HFF-Myc (cell line): ENCODE data around the gene PARD3.

ENCODE experiments used
- DNase-seq: peaks from one replicate; pipeline ENCODE4 v3.0.0-alpha.2; 2011; ENCODE audit warnings: low read depth; ENCODE audit errors: extremely low read depth
- H3K4me3 ChIP-seq: replicated peaks from 2 replicates; pipeline ENCODE4 v1.5.1; 2011; ENCODE audit warnings: low read depth, mild to moderate bottlenecking, control low read depth, low read length
- TF ChIP-seq, protein P1 (sequence below): IDR thresholded peaks from 2 replicates; pipeline ENCODE4 v1.5.1; 2012; ENCODE audit warnings: mild to moderate bottlenecking, low read depth, low read length, control low read depth; ENCODE audit errors: missing control alignments

Gene PARD3

GRCh38 chr10:34169677-34170076, 645.4 kb downstream of the PARD3 start:
- H3K4me3 ChIP-seq: no peak overlapping the region
- TF ChIP-seq, protein P1, sequence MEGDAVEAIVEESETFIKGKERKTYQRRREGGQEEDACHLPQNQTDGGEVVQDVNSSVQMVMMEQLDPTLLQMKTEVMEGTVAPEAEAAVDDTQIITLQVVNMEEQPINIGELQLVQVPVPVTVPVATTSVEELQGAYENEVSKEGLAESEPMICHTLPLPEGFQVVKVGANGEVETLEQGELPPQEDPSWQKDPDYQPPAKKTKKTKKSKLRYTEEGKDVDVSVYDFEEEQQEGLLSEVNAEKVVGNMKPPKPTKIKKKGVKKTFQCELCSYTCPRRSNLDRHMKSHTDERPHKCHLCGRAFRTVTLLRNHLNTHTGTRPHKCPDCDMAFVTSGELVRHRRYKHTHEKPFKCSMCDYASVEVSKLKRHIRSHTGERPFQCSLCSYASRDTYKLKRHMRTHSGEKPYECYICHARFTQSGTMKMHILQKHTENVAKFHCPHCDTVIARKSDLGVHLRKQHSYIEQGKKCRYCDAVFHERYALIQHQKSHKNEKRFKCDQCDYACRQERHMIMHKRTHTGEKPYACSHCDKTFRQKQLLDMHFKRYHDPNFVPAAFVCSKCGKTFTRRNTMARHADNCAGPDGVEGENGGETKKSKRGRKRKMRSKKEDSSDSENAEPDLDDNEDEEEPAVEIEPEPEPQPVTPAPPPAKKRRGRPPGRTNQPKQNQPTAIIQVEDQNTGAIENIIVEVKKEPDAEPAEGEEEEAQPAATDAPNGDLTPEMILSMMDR: no peak

GRCh38 chr10:34169131-34169530, 646.0 kb downstream of the PARD3 start:
- DNase-seq: no peak
- TF ChIP-seq, protein P1: no peak
- H3K4me3 ChIP-seq: no peak overlapping the region

More at GRCh38 chr10:34169677-34170076, 645.4 kb downstream of the PARD3 start:
- DNase-seq: no peak

DNA sequence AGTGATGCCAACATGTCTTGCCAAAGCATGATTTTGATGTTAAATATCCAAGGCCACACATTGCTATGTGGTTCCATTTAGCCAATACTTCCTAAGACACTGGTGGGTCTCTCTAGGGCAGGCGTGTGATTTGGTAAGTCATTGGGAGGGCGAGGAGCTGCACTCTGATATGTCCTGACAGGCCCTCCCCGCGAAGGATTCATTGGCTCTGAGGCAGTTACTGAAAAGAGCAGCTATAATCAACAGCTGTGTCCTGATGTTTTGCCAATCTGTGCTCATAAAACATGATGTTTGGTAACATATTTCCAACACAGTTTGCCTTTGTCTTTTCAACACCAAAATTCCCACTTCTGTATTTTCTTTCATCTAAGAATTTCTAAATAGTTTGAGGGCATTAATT, 646.7 kb downstream of the PARD3 start:
- no peak overlapping the region for H3K4me3 ChIP-seq
- DNase-seq: no peak
- TF ChIP-seq, protein P1: no peak

GRCh38 chr10:34166823-34167222, 648.3 kb downstream of the PARD3 start:
- TF ChIP-seq, protein P1: no peak
- H3K4me3 ChIP-seq: no peak overlapping the region
- no peak for DNase-seq

DNA sequence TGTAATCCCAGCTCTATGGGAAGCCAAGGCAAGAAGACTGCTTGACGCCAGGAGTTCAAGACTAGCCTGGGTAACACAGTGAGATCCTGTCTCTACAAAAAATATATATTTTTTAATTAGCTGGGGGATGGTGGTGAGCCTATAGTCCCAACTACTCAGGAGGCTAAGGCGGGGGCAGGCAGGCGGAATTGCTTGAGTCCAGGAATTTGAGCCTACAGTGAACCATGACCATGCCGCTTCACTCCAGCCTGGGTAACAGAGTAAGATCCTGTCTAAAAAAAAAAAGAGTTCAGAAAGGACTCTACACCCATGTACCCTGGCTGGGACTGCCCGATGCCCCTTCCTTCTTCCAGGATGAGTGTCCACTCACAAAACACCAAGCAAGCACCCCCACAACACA, 648.7 kb downstream of the PARD3 start:
- TF ChIP-seq, protein P1: no peak
- no peak for DNase-seq
- H3K4me3 ChIP-seq: no peak overlapping the region

DNA sequence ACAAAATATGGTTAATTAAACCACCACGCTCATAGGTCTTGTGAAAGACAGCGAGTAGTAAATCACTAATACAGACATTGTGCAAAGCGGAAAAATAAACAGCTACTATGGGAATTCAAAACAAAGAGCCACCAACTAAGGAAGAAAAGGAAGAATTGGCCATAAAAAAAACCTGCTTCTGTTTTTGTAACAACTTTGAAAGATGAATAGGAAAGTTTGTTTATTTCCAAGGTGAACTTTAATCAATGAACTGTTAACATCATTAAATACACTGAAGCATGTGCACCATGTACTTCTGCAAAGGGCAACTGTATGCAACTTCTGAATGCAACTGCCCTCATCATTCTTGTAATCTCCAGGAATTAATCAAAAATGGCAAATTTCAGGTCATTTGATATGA, 651.1 kb downstream of the PARD3 start:
- H3K4me3 ChIP-seq: no peak overlapping the region
- no peak for DNase-seq
- TF ChIP-seq, protein P1: no peak
